Keratinocyte (primary cell): ENCODE data around the gene SMTN. TPM values are rescaled to one million over a fixed set of nuclear protein-coding genes. Genes with fewer than 3 reads are reported as not detected.

ENCODE experiments used
- DNase-seq: peaks from one replicate; pipeline ENCODE4 v3.0.0-alpha.2; 2011; ENCODE audit warnings: low read depth, missing footprints, low spot score
- FAIRE-seq: peaks from 2 replicates; lab custom pipeline; 2011; peaks lifted over from hg19 to GRCh38; lab: Jason Lieb, UNC
- H2AFZ ChIP-seq: 2 replicates; pipeline ENCODE4 v1.6.0; 2012; ENCODE audit warnings: low read length, control low read depth, inconsistent platforms; ENCODE audit not compliant: control insufficient read depth
- H3K27ac ChIP-seq: 2 replicates; pipeline ENCODE4 v1.5.1; 2011; ENCODE audit warnings: low read length; ENCODE audit not compliant: control insufficient read depth, insufficient read depth
- H3K27me3 ChIP-seq: 3 replicates; pipeline ENCODE4 v1.6.0; 2011; ENCODE audit warnings: low read length; ENCODE audit not compliant: control insufficient read depth, insufficient read depth; ENCODE audit errors: extremely low read depth
- H3K36me3 ChIP-seq, 2 experiments: 2 replicates in 1 of 2; 3 replicates in 1 of 2; pipeline ENCODE4 v1.5.1; 2011; ENCODE audit warnings: low read length in 2 of 2, mild to moderate bottlenecking in 1 of 2; ENCODE audit not compliant: control insufficient read depth in 2 of 2, insufficient read depth in 2 of 2; ENCODE audit errors: extremely low read depth in 1 of 2
- H3K4me1 ChIP-seq: 3 replicates; pipeline ENCODE4 v1.5.1; 2011; ENCODE audit warnings: low read length; ENCODE audit not compliant: control insufficient read depth, insufficient read depth; ENCODE audit errors: extremely low read depth
- H3K4me2 ChIP-seq: 3 replicates; pipeline ENCODE4 v1.6.0; 2011; ENCODE audit warnings: low read depth, low read length; ENCODE audit not compliant: control insufficient read depth, insufficient read depth; ENCODE audit errors: extremely low read depth
- H3K4me3 ChIP-seq, 3 experiments: fragments of 200-600 bp in 1 of 3; sonication (generic) in 1 of 3; 2 replicates in 2 of 3; 3 replicates in 1 of 3; pipeline ENCODE4 v1.5.1; 2011 to 2016; ENCODE audit warnings: low read length in 3 of 3, mild to moderate bottlenecking in 3 of 3, control low read depth in 2 of 3, inconsistent platforms in 1 of 3, low read depth in 1 of 3, mixed read lengths in 1 of 3, mixed run types in 1 of 3, moderate library complexity in 1 of 3; ENCODE audit not compliant: control insufficient read depth in 2 of 3, insufficient read depth in 2 of 3; ENCODE audit errors: extremely low read depth in 1 of 3
- H3K79me2 ChIP-seq: 2 replicates; pipeline ENCODE4 v1.6.0; 2012; ENCODE audit warnings: low read length; ENCODE audit not compliant: control insufficient read depth, insufficient read depth
- H3K9ac ChIP-seq: 3 replicates; pipeline ENCODE4 v1.6.0; 2011; ENCODE audit warnings: low read length; ENCODE audit not compliant: control insufficient read depth, insufficient read depth; ENCODE audit errors: extremely low read depth
- H3K9me1 ChIP-seq: 3 replicates; pipeline ENCODE4 v1.6.0; 2011; ENCODE audit warnings: low read length; ENCODE audit not compliant: control insufficient read depth, insufficient read depth; ENCODE audit errors: extremely low read depth
- H3K9me3 ChIP-seq: 2 replicates; pipeline ENCODE4 v1.5.1; 2012; ENCODE audit warnings: low read depth, low read length; ENCODE audit not compliant: control insufficient read depth
- H4K20me1 ChIP-seq: 3 replicates; pipeline ENCODE4 v1.6.0; 2011; ENCODE audit warnings: low read length; ENCODE audit not compliant: control insufficient read depth, insufficient read depth; ENCODE audit errors: extremely low read depth
- EZH2 ChIP-seq: IDR thresholded peaks from one replicate; pipeline ENCODE4 v1.6.1; 2012; ENCODE audit warnings: inconsistent platforms, mild to moderate bottlenecking, low read length, moderate library complexity
- dilution Hi-C: fragments of 300-500 bp; cut with MboI; formaldehyde crosslinking; loops from one replicate; pipeline ENCODE4 v1.7.0; 2020; ENCODE audit warnings: low sequenced_read_pairs; ENCODE audit not compliant: extremely low pct_ligation_motif_present
- polyA plus RNA-seq, 5 experiments: library from polyadenylated mRNA; depleted of rRNA in 3 of 5; stranded (reverse) in 3 of 5; stranded (forward) in 1 of 5; unstranded in 1 of 5; fragments of >200 nt; gene quantifications; 1 replicate in 1 of 5; 2 replicates in 3 of 5; 3 replicates in 1 of 5; pipeline versions ENCODE4 v1.2.1 to v1.2.3, GENCODE V29; 2011 to 2012; ENCODE audit warnings: missing spikeins in 2 of 5, low read depth in 1 of 5, low replicate concordance in 1 of 5
- TF ChIP-seq, protein P1 (sequence below), 3 experiments: IDR thresholded peaks in 1 of 3; conservative IDR thresholded peaks in 1 of 3; optimal IDR thresholded peaks in 1 of 3; 2 replicates in 2 of 3; 3 replicates in 1 of 3; pipeline versions ENCODE3 to v1.5.1; 2011; ENCODE audit warnings: low read length in 3 of 3, mild to moderate bottlenecking in 3 of 3, moderate library complexity in 2 of 3, control low read depth in 1 of 3, inconsistent platforms in 1 of 3; ENCODE audit not compliant: insufficient read depth in 2 of 3; ENCODE audit errors: extremely low read depth in 1 of 3

Gene SMTN
- polyA plus RNA-seq, 1 donor (not counting 4 experiments of a cell fraction or from before 2014, with no cell fraction given): 61.2 TPM

DNA sequence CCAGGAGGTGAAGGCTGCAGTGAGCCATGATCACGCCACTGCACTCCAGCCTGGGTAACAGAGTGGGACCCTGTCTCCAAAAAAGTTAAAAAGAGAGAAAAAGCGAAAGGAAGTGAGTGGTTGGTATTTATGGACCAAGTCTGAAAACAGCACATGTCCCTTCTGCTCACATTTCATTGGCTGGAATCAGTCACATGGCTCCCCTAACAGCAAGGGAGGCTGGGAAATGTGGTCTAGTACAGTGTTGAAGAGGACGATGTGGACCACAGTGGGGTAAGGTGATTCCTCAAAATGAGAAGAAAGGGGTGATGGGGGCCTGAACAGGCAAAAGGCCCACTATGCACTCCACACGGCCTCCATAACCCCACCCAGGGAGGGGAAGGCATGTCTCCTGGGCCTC, 32.5 kb upstream of the SMTN start:
- no peaks in the 10 kb centered on the region for H3K9me3 ChIP-seq
- no peak overlapping the region for H3K4me2 ChIP-seq
- no peak overlapping the region for H3K27ac ChIP-seq
- DNase-seq (no peak), FAIRE-seq (no peak)
- H3K27me3 ChIP-seq: no peaks in the 10 kb centered on the region
- H2AFZ ChIP-seq: no peak overlapping the region
- no peaks in the 10 kb centered on the region for H3K9me1 ChIP-seq
- no peaks in the 10 kb centered on the region for H3K36me3 ChIP-seq
- dilution Hi-C loops: no loop called here
- TF ChIP-seq, protein P1, sequence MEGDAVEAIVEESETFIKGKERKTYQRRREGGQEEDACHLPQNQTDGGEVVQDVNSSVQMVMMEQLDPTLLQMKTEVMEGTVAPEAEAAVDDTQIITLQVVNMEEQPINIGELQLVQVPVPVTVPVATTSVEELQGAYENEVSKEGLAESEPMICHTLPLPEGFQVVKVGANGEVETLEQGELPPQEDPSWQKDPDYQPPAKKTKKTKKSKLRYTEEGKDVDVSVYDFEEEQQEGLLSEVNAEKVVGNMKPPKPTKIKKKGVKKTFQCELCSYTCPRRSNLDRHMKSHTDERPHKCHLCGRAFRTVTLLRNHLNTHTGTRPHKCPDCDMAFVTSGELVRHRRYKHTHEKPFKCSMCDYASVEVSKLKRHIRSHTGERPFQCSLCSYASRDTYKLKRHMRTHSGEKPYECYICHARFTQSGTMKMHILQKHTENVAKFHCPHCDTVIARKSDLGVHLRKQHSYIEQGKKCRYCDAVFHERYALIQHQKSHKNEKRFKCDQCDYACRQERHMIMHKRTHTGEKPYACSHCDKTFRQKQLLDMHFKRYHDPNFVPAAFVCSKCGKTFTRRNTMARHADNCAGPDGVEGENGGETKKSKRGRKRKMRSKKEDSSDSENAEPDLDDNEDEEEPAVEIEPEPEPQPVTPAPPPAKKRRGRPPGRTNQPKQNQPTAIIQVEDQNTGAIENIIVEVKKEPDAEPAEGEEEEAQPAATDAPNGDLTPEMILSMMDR (optimal IDR thresholded peaks at IDR 0.05 in 1 of 3, IDR thresholded peaks at IDR 0.05 in 1 of 3, conservative IDR thresholded peaks at IDR 0.05 in 1 of 3; ENCODE audit: extremely low read depth in 1 of 3, insufficient read depth in 2 of 3, low read length in 3 of 3): no peak
- no peak for TF ChIP-seq EZH2
- no peaks in the 10 kb centered on the region for H3K79me2 ChIP-seq
- no peak overlapping the region for H3K4me3 ChIP-seq
- no peak overlapping the region for H3K9ac ChIP-seq
- H3K4me1 ChIP-seq: no peaks in the 10 kb centered on the region
- no peaks in the 10 kb centered on the region for H4K20me1 ChIP-seq

DNA sequence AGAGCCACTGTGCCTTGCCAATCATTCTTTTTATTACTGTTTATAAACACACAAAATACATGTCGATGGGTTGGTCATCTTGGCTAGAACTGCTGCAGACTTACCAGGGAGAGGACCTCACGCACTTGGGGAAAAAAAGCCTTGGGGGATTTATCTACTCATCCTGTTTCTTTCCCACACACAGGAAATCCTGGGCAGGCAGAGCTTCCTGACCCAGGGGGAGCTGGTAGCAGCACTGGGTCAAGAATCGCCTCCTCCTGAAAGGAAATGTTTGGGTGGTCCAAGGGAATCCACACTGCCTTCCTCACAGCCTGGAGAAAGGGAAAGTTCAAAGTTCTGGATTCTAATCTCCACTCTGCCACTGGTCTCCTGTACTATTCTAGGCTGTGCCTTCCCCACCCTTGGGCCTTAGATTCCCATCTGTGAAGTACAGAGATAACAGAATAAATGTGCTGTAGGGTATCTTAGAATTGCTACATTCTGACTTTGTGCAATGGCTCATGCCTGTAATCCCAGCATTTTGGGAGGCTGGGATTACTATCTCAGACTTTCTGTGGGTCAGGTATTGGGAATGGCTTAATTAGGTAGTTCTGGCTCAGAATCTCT, 31.2 kb upstream of the SMTN start:
- no peak for FAIRE-seq
- H3K4me1 ChIP-seq: peaks cover 2% of the 10 kb centered on the region

More for the DNA sequence above, 31.2 kb upstream of the SMTN start:
- no peaks in the 10 kb centered on the region for H4K20me1 ChIP-seq
- H3K9me3 ChIP-seq: no peaks in the 10 kb centered on the region
- H3K79me2 ChIP-seq: no peaks in the 10 kb centered on the region
- dilution Hi-C loops: loop anchor here (25.0 kb wide), 1 partner anchor 88 kb away; the partner anchor contains the start of genes MORC2 and TUG1
- H3K9ac ChIP-seq: no peak overlapping the region
- no peak overlapping the region for H3K27ac ChIP-seq
- TF ChIP-seq, protein P1 (optimal IDR thresholded peaks at IDR 0.05 in 1 of 3, IDR thresholded peaks at IDR 0.05 in 1 of 3, conservative IDR thresholded peaks at IDR 0.05 in 1 of 3; ENCODE audit: extremely low read depth in 1 of 3, insufficient read depth in 2 of 3, low read length in 3 of 3): no peak
- TF ChIP-seq EZH2: no peak
- H3K4me2 ChIP-seq: no peak overlapping the region
- no peak for DNase-seq
- H3K9me1 ChIP-seq: no peaks in the 10 kb centered on the region
- no peaks in the 10 kb centered on the region for H3K27me3 ChIP-seq
- H3K4me3 ChIP-seq: no peak overlapping the region
- H3K36me3 ChIP-seq: no peaks in the 10 kb centered on the region
- no peak overlapping the region for H2AFZ ChIP-seq
